Stimulated activated CD4-positive, alpha-beta T cell treated with anti-CD3 and anti-CD28 coated beads, Interleukin-2, amount 100 ng/mL, for 24 hours (primary cell): ENCODE results near the gene FSIP2.

Source experiments
- DNase-seq, 2 donors: peaks; one replicate each; pipeline ENCODE4 v3.0.0-alpha.2; 2020

Gene FSIP2

DNA sequence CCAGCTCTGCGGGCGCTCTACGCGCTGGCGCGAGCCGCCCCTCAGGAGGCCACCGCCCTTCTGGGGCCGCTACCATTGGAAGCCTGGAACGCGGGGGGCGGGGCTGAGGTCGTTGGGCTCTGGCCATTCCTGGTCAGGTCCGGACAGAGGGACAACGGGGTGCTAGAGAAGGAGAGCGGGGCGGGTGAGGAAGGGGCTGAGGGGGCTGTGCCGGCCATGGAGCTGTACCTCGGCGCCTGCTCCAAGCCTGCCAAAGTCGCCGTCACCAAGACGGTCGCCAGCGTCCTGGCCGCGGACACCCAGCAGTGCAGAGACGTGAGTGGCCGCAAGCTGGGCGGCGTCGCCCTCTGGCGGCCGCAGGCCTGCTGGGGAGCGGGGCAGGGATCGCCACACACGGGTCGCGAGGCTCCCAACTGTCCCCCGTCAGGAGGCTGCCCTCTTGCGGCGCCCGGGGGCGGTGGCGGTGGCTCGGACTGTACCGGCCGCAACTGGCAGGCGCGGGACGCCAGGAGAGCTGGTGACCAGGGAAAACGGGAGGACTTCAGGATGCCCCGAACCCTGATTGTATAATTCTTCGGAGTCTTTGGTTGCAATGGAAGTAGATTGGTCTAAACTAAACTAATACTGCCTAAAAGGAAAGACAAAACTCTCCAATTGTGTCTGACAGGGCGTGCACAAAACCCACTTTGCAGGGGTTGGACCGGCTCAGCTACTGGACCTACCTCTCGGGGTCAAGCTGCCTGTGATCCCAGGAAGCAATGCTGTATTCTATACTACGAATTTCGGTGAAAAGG, at the start of gene FSIP2:
FSIP2 (plus strand) TSS at position 126 of the 794 bp plus-strand sequence; CDS start at position 217, 91 bp downstream.
- peak in 1 of 2 donors; percentile 55 for DNase-seq

DNA sequence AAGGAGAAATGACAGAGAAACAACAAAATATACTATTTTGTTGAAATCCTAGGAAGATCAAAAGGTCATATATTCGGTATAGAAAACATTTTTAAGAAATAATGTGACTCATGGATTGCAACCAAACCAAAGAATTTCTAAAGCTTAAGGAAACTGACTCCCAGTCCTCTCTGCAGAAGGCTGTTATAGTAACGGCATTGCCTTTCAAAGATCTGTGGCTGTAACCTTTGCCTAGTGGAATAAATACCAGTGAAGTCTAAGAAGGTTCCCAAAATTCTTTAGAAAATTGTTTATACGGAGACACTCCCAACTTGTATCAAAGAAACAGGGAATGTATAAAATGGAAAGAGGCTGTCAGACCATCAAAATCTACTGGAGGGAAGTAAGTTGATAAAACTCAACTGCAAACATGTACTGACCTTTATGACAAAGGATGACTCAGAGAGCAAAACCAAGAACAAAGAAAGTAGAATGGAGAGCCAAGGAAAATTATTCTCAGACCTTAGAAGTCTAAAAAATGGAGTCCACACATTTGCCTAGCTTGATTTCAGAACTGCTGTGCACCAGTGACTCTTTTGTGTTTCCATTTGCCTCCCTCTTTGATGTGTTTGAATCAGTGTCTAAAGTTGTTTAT, 48.6 kb upstream of the FSIP2 start:
- DNase-seq: no peak

- DNase-seq: no peak
Measured at GRCh38 chr2:185695711-185696235, 42.8 kb upstream of the FSIP2 start.

GRCh38 chr2:185700883-185701282, 37.7 kb upstream of the FSIP2 start:
- DNase-seq: no peak

GRCh38 chr2:185734658-185735057, 3.9 kb upstream of the FSIP2 start:
- DNase-seq: no peak

GRCh38 chr2:185736210-185736609, 2.4 kb upstream of the FSIP2 start:
- no peak for DNase-seq

- DNase-seq: no peak
Measured at GRCh38 chr2:185745864-185746859, 7.6 kb downstream of the FSIP2 start.

DNA sequence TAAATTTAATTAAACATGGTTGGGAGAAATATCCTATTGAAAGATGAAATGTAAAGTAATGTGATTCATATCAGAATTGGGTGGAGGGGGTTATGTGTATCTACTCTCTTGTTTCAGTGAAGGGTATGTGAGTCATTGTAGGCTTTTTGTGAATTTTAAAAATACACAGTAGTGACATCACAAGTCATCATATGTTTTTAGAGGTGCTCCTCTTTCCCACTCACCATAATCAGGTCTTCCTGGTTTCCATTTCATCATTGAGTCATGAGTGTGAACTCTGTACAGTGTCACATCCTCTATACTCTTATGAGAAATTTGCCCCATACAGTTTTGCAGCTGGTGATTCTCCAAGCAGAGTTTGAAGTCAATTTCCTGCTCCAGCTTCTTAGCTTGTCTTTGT, 18.8 kb downstream of the FSIP2 start:
- no peak for DNase-seq

- DNase-seq: no peak
Measured at GRCh38 chr2:185771396-185771795, 32.8 kb downstream of the FSIP2 start.

DNA sequence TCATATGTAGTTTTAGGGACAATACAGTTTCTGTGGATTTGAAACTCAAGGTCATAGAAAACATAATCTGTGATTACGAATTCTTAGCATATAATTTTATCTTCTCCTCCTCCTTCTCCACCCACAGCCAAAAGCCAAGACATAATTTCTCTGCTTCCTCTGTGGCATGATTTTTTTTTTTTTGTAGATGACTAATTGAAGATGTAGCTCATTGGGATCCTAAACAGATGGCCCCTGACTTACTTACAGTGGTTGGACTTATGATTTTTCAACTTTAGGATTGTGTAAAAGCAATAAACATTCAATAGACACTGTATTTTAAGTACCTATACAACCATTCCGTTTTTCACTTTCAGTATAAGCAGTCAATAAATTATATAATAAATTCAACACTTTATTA, 42.3 kb downstream of the FSIP2 start:
- no peak for DNase-seq

DNA sequence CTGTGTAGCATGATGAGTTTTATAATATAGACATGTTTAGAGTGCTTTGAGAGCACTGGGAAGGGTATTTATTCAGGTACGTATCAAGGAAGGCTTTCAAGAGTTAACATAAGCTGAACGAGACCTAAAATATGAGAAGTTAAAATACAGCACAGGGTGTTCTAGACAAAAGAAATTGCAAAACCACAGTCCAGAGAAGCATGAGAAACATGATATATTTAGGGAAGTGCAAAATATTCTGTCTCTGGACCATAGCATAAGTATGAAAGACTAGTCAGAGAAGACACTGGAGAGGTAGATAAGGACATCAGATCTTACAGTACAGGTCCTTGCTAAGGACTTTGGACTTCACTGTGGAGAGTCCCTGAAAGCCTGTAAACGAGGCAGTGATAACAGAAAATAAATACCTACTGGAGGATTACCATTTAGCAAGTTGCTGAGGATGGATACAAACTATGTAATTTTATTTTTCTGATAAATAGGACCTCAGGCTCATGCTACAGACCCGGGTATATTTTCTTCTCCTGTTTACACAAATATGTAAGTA, 43.7 kb downstream of the FSIP2 start:
- no peak for DNase-seq

DNA sequence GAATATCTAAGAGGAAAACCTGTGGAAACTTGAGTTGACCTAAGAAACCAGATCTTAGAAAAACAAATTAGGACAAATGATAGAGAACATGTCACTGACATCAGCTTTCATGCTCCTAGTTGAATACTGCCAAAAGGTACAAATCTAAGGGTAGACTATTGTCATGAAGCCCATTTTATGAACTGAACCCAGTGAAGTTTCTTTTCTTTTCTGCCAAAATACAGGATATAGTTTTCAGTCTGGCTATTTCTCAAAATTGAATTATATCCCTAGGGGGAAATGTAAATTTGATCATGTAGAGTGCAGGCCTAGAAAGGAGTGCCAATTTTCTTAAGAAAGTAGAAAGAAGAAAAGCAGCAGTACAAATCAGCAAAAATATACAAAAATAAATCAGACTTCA, 46.6 kb downstream of the FSIP2 start:
- DNase-seq: no peak

GRCh38 chr2:185785851-185786473, 47.4 kb downstream of the FSIP2 start:
- no peak for DNase-seq

DNA sequence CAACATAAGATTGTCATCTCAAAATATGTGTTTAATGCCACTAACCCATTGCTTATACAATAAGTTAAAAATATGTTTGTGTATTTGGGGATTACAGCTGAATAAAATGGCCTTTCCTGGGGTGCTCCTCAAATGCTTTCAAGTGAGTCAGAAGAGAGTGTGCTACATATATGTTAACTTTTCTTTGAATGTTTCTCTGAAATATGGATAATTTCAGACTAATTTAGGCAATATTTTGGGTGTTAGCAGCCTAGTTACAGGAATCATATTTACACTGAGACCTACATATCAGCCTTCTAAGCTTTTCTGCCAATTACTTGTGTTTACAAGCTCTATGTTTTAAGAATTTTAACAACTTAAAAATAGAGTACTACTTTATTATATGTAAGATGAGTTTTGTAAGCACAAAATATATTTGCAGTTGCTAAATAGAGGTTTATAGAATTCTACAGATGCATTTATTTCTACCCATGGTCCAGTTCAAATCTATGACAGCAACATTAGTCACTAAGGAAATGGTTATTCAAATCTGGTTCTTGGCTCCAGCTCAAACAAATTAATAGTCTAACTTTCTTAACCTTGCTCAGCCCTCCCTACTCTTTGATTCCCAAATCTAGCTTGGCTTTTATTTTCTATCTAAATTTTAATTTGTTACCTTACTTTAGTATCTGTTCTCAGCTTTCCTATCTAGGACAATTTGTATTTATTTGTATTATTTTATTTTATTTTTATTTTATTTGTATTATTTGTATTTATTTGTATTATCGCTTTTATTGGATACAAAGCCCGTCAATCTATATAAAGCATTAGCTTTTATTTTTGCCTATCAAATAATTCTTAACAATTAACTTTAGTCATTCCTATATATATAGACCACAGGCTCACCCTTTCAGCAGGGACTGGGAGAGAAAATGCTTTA, 48.9 kb downstream of the FSIP2 start:
- DNase-seq: no peak

GRCh38 chr2:185790361-185790760, 51.8 kb downstream of the FSIP2 start:
- DNase-seq: no peak

GRCh38 chr2:185793532-185794345, 55.1 kb downstream of the FSIP2 start:
- no peak for DNase-seq

GRCh38 chr2:185796758-185797157, 58.2 kb downstream of the FSIP2 start:
- DNase-seq: no peak

DNA sequence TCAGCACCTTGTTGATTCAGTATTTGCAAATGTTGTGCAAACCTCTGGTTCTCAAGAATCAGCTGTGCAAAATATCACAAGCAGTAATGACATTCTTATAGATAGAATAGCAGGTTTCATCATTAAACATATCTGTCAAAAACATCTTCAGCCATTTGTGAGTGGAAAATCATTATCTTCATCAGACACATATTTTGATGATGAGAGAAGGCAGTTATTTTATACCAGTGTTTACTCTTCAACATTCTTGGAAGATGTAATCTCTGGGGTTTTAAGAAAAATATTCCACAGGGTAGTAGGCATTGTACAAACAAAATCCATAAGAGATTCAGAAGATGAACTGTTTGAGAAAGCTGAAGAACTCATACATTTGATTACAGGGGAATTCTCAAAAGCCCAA, 64.3 kb downstream of the FSIP2 start:
- no peak for DNase-seq

DNA sequence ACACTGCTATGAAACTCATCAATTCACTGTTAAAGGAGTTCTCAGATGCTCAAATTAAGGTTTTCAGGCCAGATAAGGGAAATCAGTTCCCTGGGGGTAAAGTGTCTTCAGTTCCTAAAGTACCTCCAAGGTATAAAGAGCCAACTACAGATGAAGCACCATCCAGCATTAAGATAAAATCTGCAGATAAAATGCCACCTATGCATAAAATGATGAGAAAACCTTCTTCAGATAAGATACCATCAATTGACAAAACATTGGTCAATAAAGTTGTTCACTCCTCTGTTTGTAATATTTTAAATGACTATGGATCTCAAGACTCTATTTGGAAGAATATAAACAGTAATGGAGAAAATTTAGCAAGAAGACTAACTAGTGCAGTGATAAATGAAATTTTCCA, 68.2 kb downstream of the FSIP2 start:
- no peak for DNase-seq

DNA sequence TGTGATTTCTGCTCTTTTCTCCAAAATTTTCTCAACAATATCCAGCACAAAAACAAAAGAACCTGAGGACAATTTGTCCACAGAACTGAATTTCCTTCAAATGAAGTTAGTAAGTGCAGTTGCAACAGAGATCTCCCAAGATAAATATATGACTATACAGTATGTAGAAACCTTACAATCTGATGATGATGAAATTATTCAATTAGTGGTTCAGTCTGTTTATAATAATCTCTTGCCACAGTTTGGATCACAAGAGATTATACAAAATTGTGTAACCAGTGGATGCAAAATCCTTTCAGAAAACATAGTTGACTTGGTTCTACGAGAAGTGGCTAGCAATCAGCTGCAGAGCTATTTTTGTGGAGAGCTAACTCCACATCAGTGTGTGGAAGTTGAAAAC, 68.7 kb downstream of the FSIP2 start:
- DNase-seq: no peak
